ENCODE data around the gene TBC1D3B. TPM values are rescaled to one million over a fixed set of nuclear protein-coding genes. Genes with fewer than 3 reads are reported as not detected.
"Not testable (repeated sequence)": the region's sequence is repeated elsewhere in the genome, so short reads cannot be mapped to it uniquely, and the experiment has no call there.

TBC1D3B gene
- total RNA-seq, 2 donors from 2014 or later = 4.5 to 8.7 TPM

DNA sequence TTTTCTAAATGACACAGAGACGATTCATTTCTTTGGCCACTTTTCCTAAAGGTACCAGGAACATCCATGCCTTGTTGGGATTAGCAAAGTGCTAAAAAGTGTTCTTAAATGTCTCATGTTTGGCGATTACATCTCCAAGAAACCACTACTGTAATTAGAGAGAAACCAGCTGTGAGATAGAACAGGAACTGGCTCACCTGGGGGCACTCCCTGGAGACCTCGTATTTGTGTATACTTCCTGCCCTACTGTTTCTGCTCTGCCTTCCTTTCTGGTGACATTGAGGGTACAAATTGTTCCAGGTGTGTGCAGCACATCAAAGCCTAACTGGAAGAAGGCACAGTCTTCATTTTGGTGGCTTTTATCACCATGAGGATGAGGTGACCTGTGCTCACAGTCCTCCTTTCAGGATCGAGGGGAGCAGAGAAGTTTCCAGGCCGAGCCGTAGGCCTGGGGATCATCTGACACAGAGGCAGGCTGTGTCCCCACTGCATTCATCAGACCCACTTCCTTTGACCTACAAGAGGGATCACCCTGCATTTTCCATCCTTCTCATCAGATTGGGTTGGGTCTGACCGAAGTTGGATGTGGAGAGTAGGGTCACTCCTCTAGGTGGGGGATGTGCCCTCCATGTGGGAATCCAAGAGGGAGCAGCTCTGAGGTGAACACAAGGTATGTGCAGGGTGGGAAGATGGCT, 49.1 kb downstream of the TBC1D3B start:
- Histone ChIP-seq H3K4me1 (peaks cover 10% of the 10 kb centered on the region), H3K9ac (ENCODE audit: low read depth in 2 of 2, low read length in 2 of 2) (no peak overlapping the region), H3K9me3 (no peaks in the 10 kb centered on the region), H3K27ac (peak overlapping the region; percentile 63), H3K36me3 (no peaks in the 10 kb centered on the region), H3K27me3 (no peaks in the 10 kb centered on the region), H3K4me3 (no peak overlapping the region)
- intact Hi-C loops (cut with DNase I) = no loop called here
- TF ChIP-seq, protein P1, sequence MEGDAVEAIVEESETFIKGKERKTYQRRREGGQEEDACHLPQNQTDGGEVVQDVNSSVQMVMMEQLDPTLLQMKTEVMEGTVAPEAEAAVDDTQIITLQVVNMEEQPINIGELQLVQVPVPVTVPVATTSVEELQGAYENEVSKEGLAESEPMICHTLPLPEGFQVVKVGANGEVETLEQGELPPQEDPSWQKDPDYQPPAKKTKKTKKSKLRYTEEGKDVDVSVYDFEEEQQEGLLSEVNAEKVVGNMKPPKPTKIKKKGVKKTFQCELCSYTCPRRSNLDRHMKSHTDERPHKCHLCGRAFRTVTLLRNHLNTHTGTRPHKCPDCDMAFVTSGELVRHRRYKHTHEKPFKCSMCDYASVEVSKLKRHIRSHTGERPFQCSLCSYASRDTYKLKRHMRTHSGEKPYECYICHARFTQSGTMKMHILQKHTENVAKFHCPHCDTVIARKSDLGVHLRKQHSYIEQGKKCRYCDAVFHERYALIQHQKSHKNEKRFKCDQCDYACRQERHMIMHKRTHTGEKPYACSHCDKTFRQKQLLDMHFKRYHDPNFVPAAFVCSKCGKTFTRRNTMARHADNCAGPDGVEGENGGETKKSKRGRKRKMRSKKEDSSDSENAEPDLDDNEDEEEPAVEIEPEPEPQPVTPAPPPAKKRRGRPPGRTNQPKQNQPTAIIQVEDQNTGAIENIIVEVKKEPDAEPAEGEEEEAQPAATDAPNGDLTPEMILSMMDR (IDR thresholded peaks at IDR 0.05) = no peak
- DNase-seq = no peak

DNA sequence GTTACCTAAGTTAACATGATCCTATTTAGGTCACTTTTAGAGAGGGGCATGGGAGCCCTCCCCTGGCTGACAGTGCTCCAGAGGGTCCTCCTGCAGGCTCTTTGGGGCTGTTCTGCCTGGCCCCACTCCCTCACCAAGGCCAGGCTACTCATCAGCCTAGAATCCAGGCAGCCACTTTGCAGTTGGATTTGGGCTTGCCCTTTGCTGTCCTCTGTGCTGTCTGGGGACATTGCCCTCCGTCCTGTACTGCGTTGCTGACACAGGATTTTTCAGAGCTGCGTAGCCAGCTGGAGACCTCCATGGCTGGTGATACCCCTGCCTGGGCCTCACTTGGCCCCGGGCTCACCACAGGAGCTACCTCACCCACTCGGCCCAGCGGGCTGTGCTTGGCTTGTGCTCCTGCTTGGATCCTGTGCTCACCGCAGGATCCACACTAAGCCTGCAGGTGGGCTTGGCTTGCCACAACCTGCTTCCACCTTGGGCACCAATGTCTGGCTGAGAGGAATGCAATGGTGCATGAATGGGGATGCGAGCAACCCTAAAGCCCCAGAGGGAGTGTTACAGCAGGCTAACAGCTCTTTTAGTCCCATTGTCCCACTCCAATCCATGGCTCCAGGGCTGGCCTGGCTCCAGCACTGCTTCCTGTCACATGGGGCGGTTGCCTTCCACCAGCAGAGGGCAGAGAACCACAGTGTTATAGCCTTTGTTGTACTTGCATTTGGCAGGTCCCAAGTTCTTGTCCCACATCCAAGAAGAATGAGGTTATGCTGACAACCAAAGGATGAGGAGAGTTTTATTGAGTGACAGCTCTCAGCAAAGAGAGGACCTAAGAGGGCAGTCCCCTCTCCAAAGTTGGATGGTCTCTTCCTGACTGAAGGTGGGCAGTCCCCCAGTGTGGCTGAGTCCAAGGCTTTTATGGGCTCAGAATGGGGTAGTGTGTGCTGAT, 51.3 kb downstream of the TBC1D3B start:
- H3K4me3 ChIP-seq = no peak overlapping the region
- no peaks in the 10 kb centered on the region for H3K36me3 ChIP-seq
- no peak overlapping the region for H3K27ac ChIP-seq
- TF ChIP-seq, protein P1 (IDR thresholded peaks at IDR 0.05) = no peak
- H3K27me3 ChIP-seq = no peaks in the 10 kb centered on the region
- H3K9ac ChIP-seq (ENCODE audit: low read depth in 2 of 2, low read length in 2 of 2) = no peak overlapping the region
- intact Hi-C loops (cut with DNase I) = no loop called here
- peaks cover 5% of the 10 kb centered on the region for H3K4me1 ChIP-seq
- DNase-seq = no peak
- H3K9me3 ChIP-seq = no peaks in the 10 kb centered on the region

DNA sequence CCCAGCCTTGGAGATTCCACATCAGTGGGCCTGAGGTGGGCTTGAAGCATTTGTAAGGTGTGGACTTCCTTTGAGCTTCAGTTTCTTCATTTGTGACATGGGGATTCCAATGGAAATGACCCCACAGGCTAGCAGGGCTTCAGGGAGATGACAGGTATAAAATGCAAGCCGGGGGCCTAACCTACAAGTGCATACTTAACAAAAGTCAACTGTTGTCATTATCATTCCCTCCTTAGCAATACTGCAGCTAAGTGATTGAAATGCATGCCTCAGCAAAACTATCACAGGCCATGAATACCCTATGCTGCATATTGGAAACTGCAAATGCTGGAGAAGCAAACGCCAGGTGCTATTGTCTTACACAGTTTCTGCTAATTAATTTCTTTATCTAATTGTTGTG, 53.0 kb downstream of the TBC1D3B start:
- TF ChIP-seq, protein P1 (IDR thresholded peaks at IDR 0.05) = no peak
- intact Hi-C loops (cut with DNase I) = no loop called here

GRCh38 chr17:36121099-36121498, 55.3 kb downstream of the TBC1D3B start:
- H3K27ac ChIP-seq; intact Hi-C loops (cut with DNase I); H3K36me3 ChIP-seq; H3K4me3 ChIP-seq; H3K4me1 ChIP-seq; H3K9me3 ChIP-seq; H3K9ac ChIP-seq (ENCODE audit: low read depth in 2 of 2, low read length in 2 of 2); DNase-seq; H3K27me3 ChIP-seq: not testable (repeated sequence)

More for the DNA sequence above, 53.0 kb downstream of the TBC1D3B start:
- H3K4me1 ChIP-seq = peaks cover 5% of the 10 kb centered on the region
- DNase-seq = no peak
- no peaks in the 10 kb centered on the region for H3K9me3 ChIP-seq
- no peaks in the 10 kb centered on the region for H3K36me3 ChIP-seq
- H3K27ac ChIP-seq = no peak overlapping the region
- H3K27me3 ChIP-seq = no peaks in the 10 kb centered on the region
- no peak overlapping the region for H3K9ac ChIP-seq (ENCODE audit: low read depth in 2 of 2, low read length in 2 of 2)
- H3K4me3 ChIP-seq = no peak overlapping the region

DNA sequence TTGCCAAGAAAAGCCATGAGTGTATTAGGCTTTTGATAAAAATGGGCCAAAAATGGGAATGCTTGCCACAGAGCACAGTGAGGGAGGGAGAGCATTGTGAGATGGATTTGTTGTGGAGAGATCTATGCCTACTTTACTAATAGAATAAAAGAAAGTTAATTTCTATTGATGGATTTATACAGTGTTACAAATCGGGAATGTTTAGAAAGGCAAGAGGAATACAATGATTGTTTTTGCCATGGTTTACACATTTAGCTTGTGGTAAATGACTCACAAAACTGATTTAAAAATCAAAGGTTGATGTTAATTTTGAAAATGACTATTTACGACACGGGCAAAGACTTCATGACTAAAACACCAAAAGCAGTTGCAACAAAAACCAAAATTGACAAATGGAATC, 56.2 kb downstream of the TBC1D3B start:
- Histone ChIP-seq H3K27me3 (no peaks in the 10 kb centered on the region), H3K27ac (no peak overlapping the region), H3K9me3 (no peaks in the 10 kb centered on the region), H3K9ac (ENCODE audit: low read depth in 2 of 2, low read length in 2 of 2) (no peak overlapping the region), H3K36me3 (no peaks in the 10 kb centered on the region), H3K4me1 (peaks cover 4% of the 10 kb centered on the region), H3K4me3 (no peak overlapping the region)
- DNase-seq = no peak
- intact Hi-C loops (cut with DNase I) = no loop called here
- TF ChIP-seq, protein P1 (IDR thresholded peaks at IDR 0.05) = no peak
